IMR-90 (cell line): ENCODE measurements around the gene MSH2. TPM values are rescaled to one million over a fixed set of nuclear protein-coding genes. Genes with fewer than 3 reads are reported as not detected.

Source experiments
- ATAC-seq: fragments of 200-7000 bp; cut with Tn5 transposase; 2 replicates; pipeline ENCODE4 v1.9.1; 2020; ENCODE audit warnings: low read depth, mild to moderate bottlenecking, moderate library complexity
- BruUV-seq: library from RNA; stranded (reverse); fragments of 400-500 nt; replicated peaks from 2 replicates; lab custom pipeline; 2021; lab: Mats Ljungman, UMichigan
- CTCF ChIA-PET: fragments of 300-600 bp; formaldehyde crosslinking; extraction: SDS; loops from one replicate; lab custom pipeline; 2021; ENCODE audit warnings: antibody characterized with exemption; lab: Yijun Ruan, JAX
- POLR2A ChIA-PET: fragments of 300-600 bp; sonication (Branson Sonifier 250); formaldehyde crosslinking; loops from one replicate; lab custom pipeline; 2022; ENCODE audit warnings: antibody characterized with exemption; ENCODE audit not compliant: unreplicated experiment; lab: Charles Lee
- DNase-seq: peaks from one replicate; pipeline ENCODE4 v3.0.0; 2013
- H2AFZ ChIP-seq: replicated peaks from 2 replicates; pipeline ENCODE3; 2013; ENCODE audit warnings: low read length, mild to moderate bottlenecking; ENCODE audit not compliant: poor library complexity
- H2AK5ac ChIP-seq: 2 replicates; pipeline ENCODE4 v1.6.1; 2013; ENCODE audit warnings: low read depth, low read length, inconsistent platforms
- H2AK9ac ChIP-seq: replicated peaks from 2 replicates; pipeline ENCODE3; 2013; ENCODE audit warnings: mild to moderate bottlenecking, low read depth, low read length, moderate library complexity; ENCODE audit not compliant: poor library complexity
- H2BK120ac ChIP-seq: 2 replicates; pipeline ENCODE4 v1.6.1; 2013; ENCODE audit warnings: low read depth, low read length, inconsistent platforms
- H2BK15ac ChIP-seq: 3 replicates; pipeline ENCODE4 v1.6.1; 2013; ENCODE audit warnings: low read depth, low read length, inconsistent platforms
- H2BK20ac ChIP-seq: 2 replicates; pipeline ENCODE4 v1.6.1; 2013; ENCODE audit warnings: low read depth, mild to moderate bottlenecking, inconsistent platforms, low read length, moderate library complexity
- H2BK5ac ChIP-seq: 2 replicates; pipeline ENCODE4 v1.6.1; 2013; ENCODE audit warnings: mild to moderate bottlenecking, low read depth, low read length, inconsistent platforms; ENCODE audit not compliant: poor library complexity, severe bottlenecking
- H3K14ac ChIP-seq: replicated peaks from 2 replicates; pipeline ENCODE4 v1.6.1; 2013; ENCODE audit warnings: low read depth, low read length, inconsistent platforms
- H3K18ac ChIP-seq: 2 replicates; pipeline ENCODE4 v1.6.1; 2013; ENCODE audit warnings: low read depth, low read length, control low read depth
- H3K23ac ChIP-seq: 2 replicates; pipeline ENCODE4 v1.6.1; 2013; ENCODE audit warnings: low read depth, low read length, inconsistent platforms
- H3K27ac ChIP-seq: 2 replicates; pipeline ENCODE4 v1.5.1; 2013; ENCODE audit warnings: mild to moderate bottlenecking, control low read depth, low read length; ENCODE audit not compliant: insufficient read depth
- H3K27me3 ChIP-seq: 2 replicates; pipeline ENCODE4 v1.6.1; 2013; ENCODE audit warnings: low read length; ENCODE audit not compliant: control insufficient read depth, insufficient read depth
- H3K36me3 ChIP-seq: 2 replicates; pipeline ENCODE4 v1.6.1; 2013; ENCODE audit warnings: low read length, mixed read lengths; ENCODE audit not compliant: control insufficient read depth, insufficient read depth
- H3K4ac ChIP-seq: 2 replicates; pipeline ENCODE4 v1.6.1; 2013; ENCODE audit warnings: low read depth, low read length, inconsistent platforms
- H3K4me1 ChIP-seq: 2 replicates; pipeline ENCODE4 v1.6.1; 2013; ENCODE audit warnings: low read length, mixed read lengths; ENCODE audit not compliant: control insufficient read depth, insufficient read depth
- H3K4me2 ChIP-seq: 2 replicates; pipeline ENCODE4 v1.6.1; 2013; ENCODE audit warnings: low read depth, mild to moderate bottlenecking, control low read depth, low read length, moderate library complexity
- H3K4me3 ChIP-seq: 2 replicates; pipeline ENCODE4 v1.5.1; 2013; ENCODE audit warnings: low read depth, mild to moderate bottlenecking, control low read depth, low read length, moderate library complexity; ENCODE audit not compliant: insufficient read depth
- H3K56ac ChIP-seq: 2 replicates; pipeline ENCODE4 v1.6.1; 2013; ENCODE audit warnings: low read length, inconsistent platforms; ENCODE audit not compliant: insufficient read depth; ENCODE audit errors: extremely low read depth
- H3K79me1 ChIP-seq, 2 experiments: 2 replicates each; pipeline ENCODE4 v1.6.1; 2013; ENCODE audit warnings: low read length in 2 of 2, inconsistent platforms in 1 of 2, low read depth in 1 of 2
- H3K9ac ChIP-seq: 2 replicates; pipeline ENCODE4 v1.6.1; 2013; ENCODE audit warnings: low read depth, low read length, control low read depth
- H3K9me1 ChIP-seq: 2 replicates; pipeline ENCODE4 v1.6.1; 2013; ENCODE audit warnings: low read length, inconsistent platforms; ENCODE audit not compliant: insufficient read depth
- H3K9me3 ChIP-seq: 2 replicates; pipeline ENCODE4 v1.6.1; 2013; ENCODE audit warnings: low read length; ENCODE audit not compliant: control insufficient read depth, insufficient read depth
- H4K20me1 ChIP-seq: 2 replicates; pipeline ENCODE4 v1.6.1; 2013; ENCODE audit warnings: low read length, inconsistent platforms; ENCODE audit not compliant: insufficient read depth
- H4K5ac ChIP-seq: 2 replicates; pipeline ENCODE4 v1.6.1; 2013; ENCODE audit warnings: mild to moderate bottlenecking, low read depth, low read length, control low read depth
- H4K8ac ChIP-seq, 2 experiments: 2 replicates each; pipeline ENCODE4 v1.6.1; 2013; ENCODE audit warnings: low read depth in 2 of 2, low read length in 2 of 2, control low read depth in 1 of 2, inconsistent platforms in 1 of 2
- H4K91ac ChIP-seq: 2 replicates; pipeline ENCODE4 v1.6.1; 2013; ENCODE audit warnings: low read depth, low read length, inconsistent platforms; ENCODE audit not compliant: insufficient read depth
- ELK1 ChIP-seq: fragments of 150-350 bp; IDR thresholded peaks from 2 replicates; pipeline ENCODE4 v1.6.1; 2016; ENCODE audit warnings: low read depth, mild to moderate bottlenecking, low read length, moderate library complexity, borderline replicate concordance
- MAFK ChIP-seq: IDR thresholded peaks from 2 replicates; pipeline ENCODE4 v1.6.1; 2012; ENCODE audit warnings: low read depth, low read length, improper control_type of control experiment
- MAZ ChIP-seq: IDR thresholded peaks from 2 replicates; pipeline ENCODE4 v1.6.1; 2012; ENCODE audit warnings: low read depth, mild to moderate bottlenecking, low read length, improper control_type of control experiment, moderate library complexity, borderline replicate concordance
- MXI1 ChIP-seq: IDR thresholded peaks from 2 replicates; pipeline ENCODE4 v1.6.1; 2012; ENCODE audit warnings: low read depth, mild to moderate bottlenecking, low read length, moderate library complexity, borderline replicate concordance
- NFE2L2 ChIP-seq: fragments of 150-350 bp; IDR thresholded peaks from 2 replicates; pipeline ENCODE4 v1.6.1; 2016; ENCODE audit warnings: low read depth, mild to moderate bottlenecking, low read length
- RAD21 ChIP-seq: IDR thresholded peaks from 2 replicates; pipeline ENCODE4 v1.6.1; 2012; ENCODE audit warnings: low read length, improper control_type of control experiment
- RCOR1 ChIP-seq: IDR thresholded peaks from 2 replicates; pipeline ENCODE4 v1.6.1; 2012; ENCODE audit warnings: mild to moderate bottlenecking, low read length, improper control_type of control experiment; ENCODE audit not compliant: insufficient replicate concordance
- WGBS, 2 experiments: methylation state at CpG; one replicate each; pipeline versions ENCODE4 v1.1.5 to v1.1.7; 2013; ENCODE audit warnings: missing lambda C conversion rate in 2 of 2; ENCODE audit not compliant: insufficient read length in 1 of 2; ENCODE audit errors: extremely low coverage in 2 of 2; 5-methylcytosine and 5-hydroxymethylcytosine counted together
- dilution Hi-C: fragments of 300-500 bp; cut with HindIII; formaldehyde crosslinking; loops from one replicate; pipeline ENCODE4 v1.14.3; 2018; ENCODE audit warnings: low sequenced_read_pairs; ENCODE audit not compliant: unreplicated experiment
- in situ Hi-C: fragments of 300-500 bp; cut with MboI; formaldehyde crosslinking; loops from 3 replicates; pipeline ENCODE4 v1.14.3; 2019; ENCODE audit warnings: low sequenced_read_pairs, inconsistent platforms, mixed read lengths
- intact Hi-C: fragments of 100-400 bp; cut with micrococcal nuclease; formaldehyde crosslinking; loops from 2 replicates; pipeline ENCODE4 v1.10.0; 2022
- polyA plus RNA-seq, 3 experiments: library from polyadenylated mRNA; depleted of rRNA; stranded (reverse); fragments of >200 nt; gene quantifications; 2 replicates each; pipeline ENCODE4 v1.2.3, GENCODE V29; 2012; ENCODE audit warnings: low replicate concordance in 1 of 3
- total RNA-seq: library from RNA; depleted of rRNA; stranded (reverse); fragments of >200 nt; gene quantifications from 2 replicates; pipeline ENCODE4 v1.2.3, GENCODE V29; 2012

MSH2 gene
- total and polyA plus RNA-seq, 2 of the 4 experiments (the other 2 are of a cell fraction): 13.8 to 22.6 TPM

GRCh38 chr2:47386551-47386950, 16.4 kb upstream of the MSH2 start:
- H3K14ac ChIP-seq: no peak overlapping the region
- no peak overlapping the region for H4K5ac ChIP-seq
- H3K9ac ChIP-seq: no peak overlapping the region
- H2BK20ac ChIP-seq: no peak overlapping the region
- intact Hi-C loops (no loop called here), dilution Hi-C loops (no loop called here), in situ Hi-C loops (loop anchor here (5.0 kb wide), 1 partner anchor 49 kb away; no protein-coding TSS in a partner anchor)
- H3K4me2 ChIP-seq: no peak overlapping the region
- no peaks in the 10 kb centered on the region for H4K20me1 ChIP-seq
- no peaks in the 10 kb centered on the region for H3K9me1 ChIP-seq
- no peak overlapping the region for H2AK5ac ChIP-seq
- no peak overlapping the region for H3K27ac ChIP-seq
- H3K18ac ChIP-seq: no peak overlapping the region
- no peak overlapping the region for H2BK15ac ChIP-seq
- H3K4ac ChIP-seq: no peak overlapping the region
- H4K91ac ChIP-seq: no peak overlapping the region
- DNase-seq (no peak), ATAC-seq (no peak)
- ChIA-PET CTCF (interaction anchor here (3.3 kb wide), 1 partner anchor 51 kb away, joined by 46 read pairs; no protein-coding TSS in a partner anchor), POLR2A (no interaction called here)
- H2BK5ac ChIP-seq: no peak overlapping the region
- WGBS, 2 experiments: no CpG with 5 or more reads among the region's 3 CpGs
- H3K36me3 ChIP-seq: no peaks in the 10 kb centered on the region
- H4K8ac ChIP-seq: no peak overlapping the region
- H3K4me1 ChIP-seq: no peaks in the 10 kb centered on the region
- no TSS peak for BruUV-seq
- no peak overlapping the region for H3K23ac ChIP-seq
- H3K27me3 ChIP-seq: no peaks in the 10 kb centered on the region; the same call in 1 of the 2 replicates
- H3K4me3 ChIP-seq: no peak overlapping the region
- H3K56ac ChIP-seq: no peak overlapping the region
- H3K9me3 ChIP-seq: no peaks in the 10 kb centered on the region
- H3K79me1 ChIP-seq: no peaks in the 10 kb centered on the region
- no peak overlapping the region for H2AFZ ChIP-seq
- no peak for TF ChIP-seq RCOR1
- no peak for TF ChIP-seq RAD21
- no peak for TF ChIP-seq MXI1
- no peak for TF ChIP-seq MAZ
- no peak for TF ChIP-seq ELK1
- TF ChIP-seq NFE2L2: no peak
- no peak for TF ChIP-seq MAFK
- H2BK120ac ChIP-seq: no peak overlapping the region
- no peak overlapping the region for H2AK9ac ChIP-seq
